NCI-H146 treated with DMSO at 0.1 percent for 48 hours (cell line): ENCODE results near the gene ATG13.

ENCODE experiments used
- DNase-seq: peaks from one replicate; lab custom pipeline; 2025; ENCODE audit not compliant: unreplicated experiment; lab: John Stamatoyannopoulos, UW

The ATG13 gene

DNA sequence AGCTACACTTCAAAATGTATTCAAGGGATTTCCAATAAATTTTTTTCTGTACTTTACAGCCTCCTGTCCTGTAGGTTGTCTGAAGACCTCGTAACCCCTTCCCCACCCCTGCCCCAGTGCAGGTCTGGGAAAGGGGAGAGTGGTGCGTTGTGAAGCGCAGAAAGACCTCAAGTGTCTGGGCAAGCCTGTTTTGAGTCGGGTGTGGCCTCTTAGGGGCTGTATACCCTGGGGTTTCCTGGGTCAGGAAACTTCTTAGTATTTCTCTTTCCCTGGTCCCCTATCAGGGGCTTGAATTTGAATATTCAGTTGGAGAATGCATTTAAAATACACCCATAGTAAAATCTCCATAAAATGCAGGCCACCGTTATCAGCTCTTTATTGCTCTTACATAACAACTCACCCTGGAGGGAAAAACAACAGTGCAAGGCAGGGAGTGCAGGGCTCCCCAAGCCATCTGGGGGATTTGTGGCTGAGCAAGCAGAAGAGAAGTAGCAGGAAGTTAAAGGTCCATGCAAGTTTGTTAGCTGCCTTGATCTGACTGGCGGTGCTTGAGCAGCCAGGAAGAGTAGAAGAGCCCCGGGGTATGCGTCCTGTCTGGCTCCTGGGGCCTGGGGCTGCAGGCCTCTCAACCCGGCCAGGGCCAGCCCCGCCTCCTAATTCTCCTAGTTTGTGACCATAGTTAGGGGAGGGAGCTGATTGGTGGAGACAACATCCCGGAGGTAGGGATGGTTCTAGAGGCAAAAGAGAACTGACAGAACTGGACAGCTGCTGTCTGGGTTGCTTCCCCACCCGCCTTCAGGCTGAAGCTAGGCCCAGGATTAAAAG is 57.3 kb downstream of the ATG13 start:
- no peak for DNase-seq

- no peak for DNase-seq
Measured at GRCh38 chr11:46675288-46675851, 58.0 kb downstream of the ATG13 start.

DNA sequence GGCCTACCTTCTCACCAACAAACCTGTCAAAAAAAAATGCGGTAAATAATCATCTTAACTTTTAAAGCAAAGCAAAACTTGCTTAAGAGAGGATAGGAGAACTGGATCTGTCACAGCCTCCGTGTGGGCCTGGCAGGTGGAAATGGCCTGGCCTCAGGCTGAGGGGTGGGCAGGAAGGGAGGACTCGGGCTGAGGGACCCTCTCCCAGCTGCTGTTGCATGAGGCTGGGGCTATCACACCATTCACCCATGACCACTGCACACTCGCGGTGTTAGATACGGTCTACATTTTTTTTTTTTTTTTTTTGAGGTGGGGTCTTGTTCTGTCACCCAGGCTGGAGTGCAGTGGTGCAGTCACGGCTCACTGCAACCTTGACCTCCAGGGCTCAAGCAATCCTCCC is 58.6 kb downstream of the ATG13 start:
- no peak for DNase-seq

- DNase-seq: no peak
Measured at GRCh38 chr11:46676436-46677158, 59.2 kb downstream of the ATG13 start.

- no peak for DNase-seq
Measured at GRCh38 chr11:46677169-46677568, 59.8 kb downstream of the ATG13 start.

DNA sequence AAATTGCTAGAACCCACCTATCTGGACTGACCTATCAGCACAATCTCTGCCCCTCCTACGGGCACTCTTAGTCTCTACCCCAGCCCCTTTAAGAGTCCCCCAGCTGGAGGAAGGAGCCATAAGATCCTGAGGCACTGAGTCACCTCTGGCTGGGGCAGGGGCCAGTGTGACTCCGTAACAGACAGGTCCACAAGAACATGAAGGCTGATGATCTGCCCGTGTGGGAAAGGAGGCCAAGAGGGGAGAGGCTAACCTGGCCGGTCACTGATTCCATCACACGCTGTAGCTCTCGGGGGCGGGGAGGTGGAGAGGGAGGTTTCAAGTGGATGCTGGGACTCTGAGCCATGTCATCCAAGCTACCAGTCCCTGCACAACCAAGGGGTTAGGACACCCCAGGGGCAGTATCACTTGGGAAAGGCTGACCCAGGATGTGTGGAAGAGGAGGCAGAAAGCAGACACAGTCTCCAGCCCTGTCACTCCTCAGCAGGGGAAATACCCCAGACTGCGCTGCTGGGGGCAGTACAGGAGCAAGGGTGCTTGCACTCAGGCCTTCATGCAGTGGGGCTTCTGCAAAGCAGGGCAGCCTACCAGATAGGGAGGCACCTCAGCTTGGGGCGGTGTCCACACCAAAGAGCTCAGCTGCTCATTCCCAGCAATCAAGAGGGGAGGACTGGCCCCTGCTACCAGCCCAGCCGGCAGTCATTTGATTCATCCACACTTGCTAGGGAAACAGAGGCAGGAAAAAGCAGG is 60.8 kb downstream of the ATG13 start:
- no peak for DNase-seq

DNA sequence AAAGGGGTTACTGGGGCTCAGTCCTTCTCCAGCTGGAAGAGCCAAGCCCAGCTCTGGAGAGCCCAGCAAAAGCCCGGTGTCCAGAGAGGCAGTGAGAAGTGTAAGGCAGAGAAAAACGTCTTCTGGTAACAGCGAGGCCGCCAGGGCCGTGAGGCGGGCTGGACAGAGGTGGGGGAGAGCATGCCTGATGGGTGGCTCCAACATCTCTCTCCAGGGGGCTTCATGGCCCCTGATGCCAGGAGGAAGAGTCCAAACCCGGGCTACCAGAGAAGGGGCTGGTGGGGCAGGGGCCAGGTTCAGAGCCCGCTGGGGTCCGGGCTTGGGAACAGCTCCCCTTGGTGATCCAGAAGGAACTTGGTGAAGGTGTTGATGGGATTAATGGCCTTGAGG is 61.4 kb downstream of the ATG13 start:
- DNase-seq: no peak

- no peak for DNase-seq
Measured at GRCh38 chr11:46679241-46680163, 62.1 kb downstream of the ATG13 start.

- DNase-seq: no peak
Measured at GRCh38 chr11:46680164-46680760, 62.9 kb downstream of the ATG13 start.

DNA sequence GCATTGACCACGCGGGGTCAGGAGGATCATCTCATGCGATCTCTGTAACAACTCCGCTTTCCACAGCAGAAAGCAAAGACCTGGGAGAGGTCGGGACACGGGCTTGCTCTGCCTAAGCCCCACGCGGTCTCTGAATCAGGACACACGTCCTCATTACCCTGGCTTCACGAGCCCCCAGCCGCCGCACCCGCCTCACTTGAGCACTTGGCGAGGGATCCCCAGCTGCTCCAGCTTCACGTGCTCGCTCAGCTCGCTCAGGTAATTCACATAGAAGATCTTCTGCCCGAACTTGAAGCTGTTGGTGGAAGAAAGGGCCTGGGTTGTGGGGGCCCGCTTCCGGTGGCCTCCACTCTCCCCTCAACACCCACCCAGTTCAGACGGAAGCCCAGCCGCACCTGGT is 63.5 kb downstream of the ATG13 start:
- DNase-seq: no peak

- DNase-seq: no peak
Measured at GRCh38 chr11:46681814-46682213, 64.5 kb downstream of the ATG13 start.

GRCh38 chr11:46682773-46683752 is 65.7 kb downstream of the ATG13 start:
- DNase-seq: no peak

- DNase-seq: no peak
Measured at GRCh38 chr11:46684367-46684766, 67.0 kb downstream of the ATG13 start.

DNA sequence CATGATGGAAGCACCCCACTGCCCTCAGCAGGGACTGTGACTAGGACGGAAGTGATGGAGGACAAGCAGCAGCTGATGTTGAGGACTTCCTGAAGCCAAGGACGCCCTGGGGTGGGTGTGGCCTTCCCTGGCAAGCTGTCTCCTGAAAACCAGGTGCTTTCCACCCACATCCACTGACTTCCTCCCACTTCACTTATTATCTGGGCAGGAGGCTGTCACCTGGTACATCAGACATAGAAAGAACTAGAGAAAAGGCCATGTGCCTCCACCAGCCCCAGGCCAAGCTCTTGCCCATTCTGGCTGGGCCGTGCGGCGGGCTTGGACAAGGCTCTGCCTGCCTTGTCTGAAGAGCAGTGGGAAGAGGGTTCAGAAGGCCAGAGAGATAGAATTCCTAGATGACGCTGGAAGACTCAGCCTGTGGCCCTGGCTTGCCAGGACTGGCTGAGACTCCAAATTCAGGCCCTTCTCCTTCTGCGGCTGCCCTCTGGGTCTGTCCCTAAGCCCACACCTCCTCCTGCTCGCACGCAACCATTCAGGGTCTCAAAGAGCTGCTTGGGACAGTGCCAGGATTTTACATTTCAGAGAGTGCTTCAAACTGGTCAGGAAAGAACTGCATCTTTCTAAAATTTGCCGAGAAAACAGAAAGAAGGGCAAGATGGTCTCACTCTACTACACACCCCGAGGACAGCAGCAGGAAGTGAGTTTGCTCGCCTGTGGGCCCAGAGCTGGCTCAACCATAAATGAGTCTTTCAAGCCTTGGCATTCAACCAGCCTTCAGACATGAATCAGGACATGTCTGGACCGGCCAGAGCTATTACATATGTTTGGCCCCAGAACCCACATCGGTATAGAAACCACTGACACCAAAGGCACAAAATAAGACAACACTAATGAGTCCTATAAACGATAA is 69.8 kb downstream of the ATG13 start:
- no peak for DNase-seq

DNA sequence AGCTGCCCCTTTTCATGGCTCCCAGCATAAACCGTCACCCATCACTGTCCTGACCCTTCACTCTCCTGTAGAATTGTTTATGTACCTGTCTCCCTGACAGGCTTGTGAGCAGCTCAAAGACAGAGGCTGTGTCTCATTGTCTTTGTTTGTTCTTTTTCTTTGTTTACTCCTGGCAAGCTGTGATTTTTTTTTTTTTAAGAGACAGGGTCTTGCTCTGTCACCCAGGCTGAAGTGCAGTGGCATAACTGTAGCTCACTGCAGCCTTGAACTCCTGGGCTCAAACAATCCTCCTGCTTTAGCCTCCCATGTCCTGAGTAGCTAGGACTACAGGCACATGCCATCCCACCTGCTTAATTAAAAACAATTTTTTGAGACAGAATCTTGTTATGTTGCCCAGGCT is 73.3 kb downstream of the ATG13 start:
- DNase-seq: no peak

DNA sequence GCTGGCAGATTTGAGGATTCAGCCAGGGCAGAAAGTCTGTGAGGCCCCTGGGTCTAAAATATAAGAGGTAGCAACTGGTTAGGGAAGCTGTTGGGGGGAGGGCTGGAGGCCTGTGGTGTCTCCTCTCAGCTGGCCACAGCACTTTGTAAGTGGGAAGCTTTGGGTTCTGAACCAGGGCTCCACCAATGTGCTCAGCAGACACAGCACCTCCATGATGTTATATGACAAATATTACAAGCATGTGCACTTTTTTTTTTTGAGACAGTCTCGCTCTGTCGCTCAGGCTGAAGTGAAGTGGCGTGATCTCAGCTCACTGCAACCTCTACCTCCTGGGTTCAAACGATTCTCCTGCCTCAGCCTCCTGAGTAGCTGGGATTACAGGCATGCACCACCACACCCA is 75.1 kb downstream of the ATG13 start:
- no peak for DNase-seq

DNA sequence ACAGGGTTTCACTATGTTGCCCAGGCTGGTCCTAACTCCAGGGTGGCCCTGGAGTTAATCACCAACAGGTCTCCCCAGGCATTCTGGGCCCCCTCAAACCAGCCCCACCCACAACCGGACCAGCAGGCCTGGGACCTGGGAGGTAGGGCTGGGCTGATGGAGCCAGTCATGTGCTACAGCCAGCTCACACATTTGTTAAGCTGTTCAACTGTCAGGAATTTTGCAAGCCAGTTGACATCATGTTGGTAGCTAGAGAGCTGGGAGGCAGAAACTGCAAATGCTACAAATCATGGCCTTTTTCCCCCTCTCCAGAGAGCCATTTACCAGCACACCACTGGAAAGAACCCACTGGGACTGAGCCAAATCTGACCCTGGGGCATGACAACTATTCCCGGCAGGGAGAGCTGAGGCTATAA is 76.3 kb downstream of the ATG13 start:
- DNase-seq: no peak

DNA sequence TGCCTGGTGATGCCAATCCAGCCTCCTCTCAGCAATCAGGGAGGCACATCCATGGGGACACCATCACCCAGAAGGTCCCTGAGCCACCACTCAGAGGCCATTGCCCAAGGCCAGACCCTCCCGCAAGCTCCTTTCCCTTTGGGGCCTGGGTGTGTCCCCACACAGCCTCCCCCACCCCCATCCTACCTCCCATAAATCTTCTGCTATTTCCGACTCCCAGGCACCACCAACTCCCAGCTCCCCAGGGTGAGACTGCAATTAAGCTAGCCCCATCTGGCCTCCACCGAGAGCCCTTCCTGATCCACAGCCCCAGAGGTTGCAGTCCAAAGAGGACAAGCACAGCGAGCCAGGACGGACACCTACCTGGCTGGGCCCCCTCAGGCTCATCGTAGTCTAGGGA is 76.7 kb downstream of the ATG13 start:
- no peak for DNase-seq
